Measurements from ENCODE around the gene VPS37B.

DNA sequence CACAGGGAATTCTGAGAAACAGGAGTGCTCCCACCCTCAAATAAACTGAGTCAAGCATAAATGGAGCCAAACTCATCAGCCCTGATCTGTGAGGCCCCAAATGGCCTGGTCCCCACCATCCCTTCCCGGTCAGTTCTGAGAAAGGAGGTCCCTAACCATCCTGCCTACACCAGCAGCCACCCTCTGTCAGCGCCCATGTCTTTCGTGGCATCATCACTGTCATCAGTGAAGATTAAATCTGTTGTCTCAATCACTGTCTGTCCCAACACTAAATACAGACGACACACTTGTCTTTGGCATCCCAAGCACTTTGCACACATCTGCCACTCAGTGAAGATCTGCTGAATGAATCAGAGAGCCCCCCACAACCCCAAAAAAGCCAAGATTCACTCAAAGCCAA is 22.4 kb downstream of the VPS37B start:
- TF ChIP-seq, protein P1, sequence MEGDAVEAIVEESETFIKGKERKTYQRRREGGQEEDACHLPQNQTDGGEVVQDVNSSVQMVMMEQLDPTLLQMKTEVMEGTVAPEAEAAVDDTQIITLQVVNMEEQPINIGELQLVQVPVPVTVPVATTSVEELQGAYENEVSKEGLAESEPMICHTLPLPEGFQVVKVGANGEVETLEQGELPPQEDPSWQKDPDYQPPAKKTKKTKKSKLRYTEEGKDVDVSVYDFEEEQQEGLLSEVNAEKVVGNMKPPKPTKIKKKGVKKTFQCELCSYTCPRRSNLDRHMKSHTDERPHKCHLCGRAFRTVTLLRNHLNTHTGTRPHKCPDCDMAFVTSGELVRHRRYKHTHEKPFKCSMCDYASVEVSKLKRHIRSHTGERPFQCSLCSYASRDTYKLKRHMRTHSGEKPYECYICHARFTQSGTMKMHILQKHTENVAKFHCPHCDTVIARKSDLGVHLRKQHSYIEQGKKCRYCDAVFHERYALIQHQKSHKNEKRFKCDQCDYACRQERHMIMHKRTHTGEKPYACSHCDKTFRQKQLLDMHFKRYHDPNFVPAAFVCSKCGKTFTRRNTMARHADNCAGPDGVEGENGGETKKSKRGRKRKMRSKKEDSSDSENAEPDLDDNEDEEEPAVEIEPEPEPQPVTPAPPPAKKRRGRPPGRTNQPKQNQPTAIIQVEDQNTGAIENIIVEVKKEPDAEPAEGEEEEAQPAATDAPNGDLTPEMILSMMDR (IDR thresholded peaks at IDR 0.05; ENCODE audit: control extremely low read depth in 1 of 3, insufficient read depth in 1 of 3, low read depth in 1 of 3, low read length in 3 of 3) = no peak
- TF ChIP-seq POLR2A (IDR thresholded peaks at IDR 0.05; ENCODE audit: control extremely low read depth in 1 of 2, low read depth in 2 of 2, low read length in 2 of 2) = no peak
- no peak for TF ChIP-seq TAF1 (IDR thresholded peaks at IDR 0.05; ENCODE audit: low read depth, low read length)
- TF ChIP-seq RNF2 (IDR thresholded peaks at IDR 0.05; ENCODE audit: borderline replicate concordance, low read depth, low read length, missing control alignments, poor library complexity, severe bottlenecking) = no peak
- TF ChIP-seq CBX8 (IDR thresholded peaks at IDR 0.05; ENCODE audit: borderline replicate concordance, low read depth, low read length) = no peak
- TF ChIP-seq MAFK (IDR thresholded peaks at IDR 0.05; ENCODE audit: low read depth, low read length) = no peak

Measured in H1 (cell line).